Central memory CD4-positive, alpha-beta T cell (primary cell): ENCODE results near the gene FILIP1L.

ENCODE experiments used
- DNase-seq: peaks from one replicate; pipeline ENCODE4 v3.0.0; 2022

The FILIP1L gene

DNA sequence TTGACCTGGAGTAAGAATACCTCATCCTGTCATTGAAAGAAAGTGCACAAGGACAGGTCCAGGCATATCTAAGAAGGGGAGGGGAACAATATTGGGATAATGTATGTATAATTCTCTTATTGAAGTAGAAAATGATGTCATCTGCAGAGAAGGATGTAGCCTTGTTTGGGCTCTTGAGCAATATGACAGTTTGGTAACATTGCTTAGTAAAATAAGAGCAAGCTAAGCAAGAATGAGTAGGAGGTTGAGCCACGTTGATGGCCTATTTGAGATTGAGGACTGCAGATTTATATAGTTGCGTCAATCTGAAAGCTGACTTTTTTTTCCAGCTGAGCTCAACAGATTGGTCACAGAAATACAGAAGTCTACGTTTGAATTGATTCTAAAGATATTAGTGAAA is 145.2 kb downstream of the FILIP1L start:
- DNase-seq, result no peak

DNA sequence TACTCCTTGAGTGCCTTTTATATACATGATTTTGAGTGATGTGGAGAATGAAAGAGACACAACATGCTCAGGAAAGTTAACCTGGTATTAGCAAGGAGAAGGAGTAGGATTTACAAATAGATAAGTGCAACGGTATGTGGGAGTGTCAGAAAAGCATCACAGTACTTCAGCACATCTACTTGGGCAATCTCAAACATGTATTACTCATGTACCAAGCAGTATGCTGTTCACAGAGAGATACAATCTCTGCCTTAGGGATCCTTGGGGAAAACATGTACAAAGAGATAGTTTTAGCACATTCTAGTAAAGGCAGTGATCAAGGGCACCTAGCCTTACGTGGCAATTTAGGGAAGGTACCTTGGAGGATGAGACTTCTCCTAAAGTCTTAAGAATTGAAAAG is 146.5 kb downstream of the FILIP1L start:
- DNase-seq, result no peak

DNA sequence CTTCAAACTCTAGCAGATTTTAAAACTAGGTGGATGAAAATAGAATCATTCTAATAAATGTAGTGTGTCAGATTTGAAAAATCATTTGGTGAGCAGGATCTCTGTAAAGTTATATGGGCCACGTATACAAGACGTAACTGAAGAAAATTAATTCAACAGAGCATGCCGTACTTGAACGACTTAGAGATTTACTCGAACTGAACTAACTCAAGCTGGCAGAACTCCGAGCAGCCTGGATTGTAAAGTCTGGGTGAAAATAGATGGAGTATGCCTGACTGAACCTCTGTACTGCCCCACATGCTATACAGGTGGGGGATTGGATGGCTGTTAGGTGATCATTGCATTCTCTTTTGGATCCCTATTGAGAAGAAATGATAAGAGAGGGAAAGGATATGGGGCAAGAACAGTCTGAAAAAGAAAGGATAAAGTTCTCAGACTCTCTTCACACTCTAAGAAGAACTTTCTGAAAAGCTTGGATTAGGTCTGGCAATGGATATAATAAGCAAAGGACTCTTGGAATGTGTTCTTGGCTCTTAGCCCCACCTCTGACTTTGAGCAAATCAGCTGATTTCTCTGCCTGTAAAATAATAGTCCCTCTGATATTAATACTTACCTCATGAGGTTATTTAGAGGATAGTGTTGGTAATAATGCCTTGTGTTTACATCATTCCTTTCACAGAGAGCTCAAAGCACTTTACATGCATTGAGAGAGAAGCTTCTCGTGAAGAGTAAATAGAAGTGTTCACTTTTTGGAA is 147.5 kb downstream of the FILIP1L start:
- DNase-seq, result no peak

DNA sequence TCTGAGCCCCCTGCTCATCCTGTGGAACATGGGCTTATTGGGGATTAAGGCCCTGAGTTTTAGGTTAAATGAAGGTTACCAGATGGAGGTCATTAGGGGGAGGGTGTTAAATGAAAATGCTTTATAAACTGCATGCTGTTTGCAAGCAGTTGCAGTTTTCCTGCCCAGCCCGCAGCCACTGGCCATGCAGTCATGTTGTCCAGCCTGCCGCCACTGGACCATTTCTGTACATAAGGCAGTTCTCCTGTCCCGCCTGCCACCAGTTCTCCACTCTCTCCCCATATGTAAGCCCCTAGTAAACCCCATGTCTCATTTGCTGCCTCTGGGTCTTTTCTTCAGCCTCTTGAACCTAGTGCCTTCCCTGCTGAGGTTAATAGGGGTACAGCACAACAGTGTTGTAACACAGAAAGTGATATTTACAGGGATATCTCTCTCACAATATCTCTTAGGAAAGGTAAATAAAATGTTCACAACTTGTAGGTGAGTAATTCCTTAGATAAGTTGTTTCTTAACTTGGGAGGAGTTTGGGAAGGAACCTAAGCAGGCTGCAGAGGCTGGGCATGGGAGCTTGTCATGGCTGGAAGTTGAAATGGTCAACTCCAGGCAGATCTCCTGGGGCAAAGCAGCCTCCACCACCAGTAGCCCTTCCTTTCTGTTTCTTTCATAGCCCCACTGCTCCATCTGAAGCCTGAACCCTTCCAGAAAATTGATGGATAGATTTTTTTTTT is 148.5 kb downstream of the FILIP1L start:
- DNase-seq, result no peak

DNA sequence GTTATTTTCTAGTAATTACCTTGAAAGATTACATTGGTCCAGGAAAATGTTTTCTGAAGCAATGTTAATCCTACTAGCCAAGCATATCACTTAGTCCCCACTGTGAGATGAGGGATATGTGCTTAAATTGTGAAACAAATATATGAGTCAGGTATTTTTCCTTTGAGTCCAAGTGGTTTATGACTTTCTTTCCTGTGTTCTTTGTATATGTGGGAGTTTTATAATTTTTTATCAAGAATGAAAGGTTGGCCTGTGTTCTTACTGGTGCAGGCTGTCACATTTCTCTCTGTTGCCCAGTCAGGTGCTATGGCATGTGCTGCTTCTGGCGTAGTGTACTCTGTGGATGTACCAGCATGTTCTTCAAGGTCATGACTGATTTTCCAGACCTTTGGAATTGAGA is 149.2 kb downstream of the FILIP1L start:
- DNase-seq, result no peak

DNA sequence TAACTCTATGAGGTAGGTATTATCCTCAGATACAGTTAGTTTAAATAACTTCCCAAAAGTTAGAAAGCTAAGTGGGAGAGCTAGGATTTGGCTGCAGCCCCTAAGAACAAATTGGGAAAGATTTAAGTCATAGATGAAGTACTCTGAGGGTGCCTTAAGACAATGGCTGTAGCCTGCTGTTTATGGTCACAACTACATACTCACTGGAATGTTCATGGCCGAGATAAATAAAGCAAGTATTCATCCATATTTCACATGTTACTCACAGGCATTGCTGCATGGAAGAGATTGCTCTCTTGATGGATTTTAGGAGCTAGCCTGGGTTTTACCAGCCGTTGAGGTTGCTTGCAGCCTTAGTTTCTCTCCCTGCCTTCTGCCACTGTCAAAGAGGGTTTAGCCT is 151.6 kb downstream of the FILIP1L start:
- DNase-seq, result no peak

DNA sequence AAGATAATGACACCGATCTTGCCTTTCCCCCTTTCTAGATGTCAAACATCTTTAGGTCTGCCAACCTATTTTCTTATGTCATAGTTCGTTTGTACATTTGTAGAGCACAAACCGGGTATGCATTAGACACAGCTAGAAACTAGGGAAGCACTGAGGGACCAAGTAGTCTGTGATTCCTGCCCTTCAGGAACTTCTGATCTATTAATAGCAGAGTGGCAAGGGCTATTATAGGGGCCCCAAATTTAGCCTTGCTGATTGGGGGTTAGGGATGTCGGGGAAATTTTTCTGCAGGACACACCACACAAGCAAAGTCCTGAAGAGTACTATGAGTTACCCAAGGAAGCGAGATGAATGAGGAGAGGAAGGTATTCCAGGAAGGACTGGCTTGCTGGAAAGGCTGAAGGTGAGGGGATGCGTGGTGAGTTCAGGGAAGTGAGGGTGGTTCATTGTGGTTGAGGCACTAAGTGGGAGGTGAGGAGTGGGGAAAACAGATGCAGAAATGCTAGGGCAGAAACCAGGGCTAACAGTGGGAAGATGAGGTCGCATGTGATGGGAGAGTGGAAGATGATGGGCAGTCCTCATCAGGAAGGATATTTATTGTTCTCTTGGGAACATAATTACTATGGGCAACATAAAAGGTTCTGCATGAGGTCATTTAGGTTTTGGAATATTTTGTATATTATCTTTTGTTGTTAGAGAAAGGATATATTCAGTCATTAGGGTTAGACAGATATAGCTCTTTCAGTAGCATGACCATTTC is 152.4 kb downstream of the FILIP1L start:
- no peak for DNase-seq

DNA sequence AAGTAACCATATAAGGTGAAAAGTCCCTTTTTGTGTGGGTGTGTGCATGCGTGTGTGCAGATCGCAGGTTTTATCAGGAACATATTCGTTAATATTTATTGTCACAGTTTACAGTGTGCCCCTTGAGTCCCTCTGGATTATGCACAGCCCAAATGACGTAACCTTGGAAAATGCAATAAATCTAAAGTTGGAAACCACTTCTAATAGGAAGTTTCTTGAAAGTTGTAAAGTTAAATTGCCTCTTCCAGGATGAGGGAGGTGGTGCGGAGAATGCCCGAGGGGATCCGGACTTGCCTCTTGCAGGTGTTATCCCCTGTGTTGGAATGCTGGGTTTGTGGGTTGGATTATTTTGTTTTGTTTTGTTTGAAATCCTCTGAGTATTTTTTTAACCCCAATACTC is 153.4 kb downstream of the FILIP1L start:
- DNase-seq, result no peak

DNA sequence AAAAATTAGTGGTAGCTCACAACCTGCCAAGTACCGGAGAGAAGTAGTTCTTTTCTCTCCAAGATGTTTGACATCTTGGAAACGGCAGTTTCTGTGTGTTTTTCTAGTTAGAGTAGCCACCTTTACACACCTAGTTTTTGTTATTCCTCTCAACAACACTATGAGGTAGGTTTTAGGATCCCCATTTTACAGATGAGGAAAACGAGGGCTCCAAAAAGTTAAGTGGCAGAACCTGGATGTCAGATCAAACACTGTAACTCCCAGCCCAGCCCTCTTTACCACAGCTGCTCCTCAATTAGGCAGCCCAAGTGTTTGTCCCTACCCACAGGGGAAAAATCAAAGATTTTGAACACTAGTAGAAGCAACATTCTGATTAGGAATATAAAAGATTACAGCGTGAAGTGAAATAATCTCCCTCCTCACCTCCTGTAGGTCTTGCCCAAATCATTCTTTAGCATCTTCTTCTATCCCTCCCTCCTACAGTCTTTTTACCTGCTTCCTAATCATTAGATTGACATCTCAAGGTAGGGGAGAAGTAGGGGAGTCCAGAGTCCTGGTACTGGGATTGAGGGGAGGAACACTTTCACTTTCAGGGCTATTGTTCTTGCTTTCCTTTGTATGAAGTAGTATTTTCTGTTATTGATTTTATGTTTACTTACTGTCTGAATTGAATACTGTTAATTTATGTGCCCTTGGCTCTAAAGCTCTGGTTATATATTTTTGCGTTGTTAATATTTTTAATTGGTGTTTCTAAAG is 154.0 kb downstream of the FILIP1L start:
- no peak for DNase-seq

DNA sequence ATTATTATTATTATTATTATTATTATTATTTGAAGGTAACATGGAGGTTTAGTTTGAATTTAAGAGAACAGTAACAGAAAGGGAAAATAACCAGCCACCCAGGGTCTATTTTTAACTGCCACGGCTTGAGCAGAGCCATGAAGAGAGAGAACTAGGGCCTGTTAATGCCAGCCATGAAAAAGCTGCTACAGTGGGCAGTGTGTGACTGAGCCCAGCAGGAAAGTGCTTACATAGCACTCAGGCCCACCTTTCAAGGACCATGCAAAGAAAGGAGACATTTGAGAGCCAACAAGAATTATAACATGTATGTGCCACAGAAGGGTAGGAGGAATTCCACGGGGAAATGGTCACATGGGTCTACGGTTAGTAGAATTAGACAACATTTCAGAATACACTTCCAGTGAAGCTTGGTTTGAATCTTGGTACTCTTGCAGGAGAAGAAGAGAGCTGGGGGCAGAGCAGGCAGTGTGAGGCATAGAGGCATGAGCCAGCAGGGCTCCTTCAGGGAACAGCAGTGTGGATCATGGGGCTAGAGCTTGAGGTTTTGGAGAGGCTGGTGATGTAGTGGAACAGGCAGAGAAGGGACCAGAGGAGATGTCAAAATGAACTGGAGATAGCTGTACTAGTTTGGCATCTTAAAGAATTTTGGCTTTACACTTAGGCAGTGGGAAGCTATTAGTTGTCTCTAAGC is 155.9 kb downstream of the FILIP1L start:
- DNase-seq, result no peak

DNA sequence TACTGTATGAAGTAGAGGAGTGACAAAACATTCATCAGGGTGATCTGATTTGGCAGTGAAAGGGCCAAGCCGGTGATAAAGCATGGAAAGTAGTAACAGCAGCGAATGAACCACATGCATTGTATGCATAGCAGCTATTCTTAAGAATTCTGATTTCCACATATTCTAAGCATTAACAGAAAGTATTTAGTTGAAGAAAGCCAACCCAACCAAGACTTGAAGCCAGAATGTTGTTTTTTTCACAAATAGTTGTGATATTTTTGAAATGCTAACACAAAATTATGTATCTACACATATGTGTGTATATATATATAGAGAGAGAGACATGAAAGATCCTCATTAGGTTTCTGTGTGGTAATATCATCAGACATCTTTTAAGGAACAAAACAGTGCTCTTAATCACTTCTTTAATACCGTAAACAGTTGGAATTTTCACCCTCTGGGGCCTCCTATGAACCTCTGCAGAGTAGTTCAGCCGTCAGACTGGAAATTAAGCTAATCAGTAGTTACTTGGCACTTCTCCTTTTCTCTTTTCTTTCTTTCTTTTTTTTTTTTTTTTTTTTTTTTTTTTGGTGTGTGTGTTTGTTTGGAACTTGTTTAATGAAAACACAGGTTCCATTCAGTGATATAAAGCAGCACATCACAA is 157.0 kb downstream of the FILIP1L start:
- no peak for DNase-seq

DNA sequence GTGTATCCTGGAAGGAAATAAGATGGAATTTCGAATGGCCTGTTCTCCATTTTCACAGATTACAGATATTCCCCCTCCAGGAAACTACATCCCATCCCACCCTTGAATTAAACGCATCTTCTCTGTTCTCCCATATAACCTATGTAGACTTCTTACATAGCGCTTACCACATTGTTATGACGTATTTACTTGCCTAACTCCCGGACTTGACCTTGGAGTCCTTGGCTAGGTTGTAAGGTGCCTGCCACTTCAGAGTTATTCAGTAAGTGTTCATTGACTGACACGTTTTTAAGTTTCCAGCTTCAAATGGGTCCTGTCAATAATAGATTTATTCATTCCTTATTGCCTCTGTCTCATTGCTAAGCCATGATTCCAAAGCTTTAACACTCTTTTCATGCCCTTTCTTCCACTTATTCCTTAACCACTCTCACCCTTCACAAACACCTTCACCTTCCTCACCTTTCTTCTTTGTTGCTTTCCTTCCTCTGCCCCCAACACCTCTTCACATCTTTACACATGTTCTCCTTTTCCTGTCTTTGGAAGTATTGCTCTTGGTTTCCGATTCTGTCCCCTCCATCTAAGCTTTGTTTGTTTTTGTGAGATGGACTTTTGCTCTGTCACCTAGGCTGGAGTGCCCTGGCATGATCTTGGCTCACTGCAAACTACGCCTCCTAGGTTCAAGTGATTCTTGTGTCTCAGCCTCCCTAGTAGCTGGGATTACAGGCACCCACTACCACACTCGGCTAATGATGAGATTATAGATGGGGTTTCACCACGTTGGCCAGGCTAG is 158.3 kb downstream of the FILIP1L start:
- no peak for DNase-seq

DNA sequence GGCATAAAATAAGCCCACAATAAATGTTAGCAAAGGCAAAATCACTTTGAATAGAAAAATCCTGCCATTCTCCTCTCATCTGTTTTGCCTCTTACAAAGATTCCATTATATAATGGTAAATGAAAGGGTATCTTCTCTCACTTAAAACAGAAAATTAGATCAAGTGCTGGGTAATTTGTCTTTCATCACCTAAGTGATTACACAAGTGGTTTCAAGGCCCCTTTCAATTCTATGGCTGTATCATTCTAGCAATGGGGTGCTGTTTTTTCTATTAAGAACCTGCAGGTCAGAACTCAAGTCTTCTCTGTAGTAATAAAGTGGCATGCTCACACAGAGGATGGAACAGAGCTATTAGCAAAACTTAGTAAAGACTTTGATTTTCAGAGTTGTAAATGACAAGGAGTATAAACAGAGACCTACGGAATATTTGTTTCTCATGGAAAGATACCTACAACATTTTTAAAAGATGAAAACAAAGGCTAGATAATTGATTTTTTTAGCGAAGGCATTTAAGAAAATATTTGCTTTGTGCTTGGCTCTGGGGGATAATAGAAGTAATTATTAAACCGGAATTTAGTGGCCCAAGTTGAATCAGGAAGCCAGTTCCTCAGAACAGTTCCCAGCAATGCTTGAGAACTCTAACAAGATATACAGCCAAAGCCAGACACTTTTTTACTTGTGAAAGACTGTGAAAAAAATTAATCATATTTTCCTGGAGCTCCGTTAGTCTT is 159.2 kb downstream of the FILIP1L start:
- no peak for DNase-seq

DNA sequence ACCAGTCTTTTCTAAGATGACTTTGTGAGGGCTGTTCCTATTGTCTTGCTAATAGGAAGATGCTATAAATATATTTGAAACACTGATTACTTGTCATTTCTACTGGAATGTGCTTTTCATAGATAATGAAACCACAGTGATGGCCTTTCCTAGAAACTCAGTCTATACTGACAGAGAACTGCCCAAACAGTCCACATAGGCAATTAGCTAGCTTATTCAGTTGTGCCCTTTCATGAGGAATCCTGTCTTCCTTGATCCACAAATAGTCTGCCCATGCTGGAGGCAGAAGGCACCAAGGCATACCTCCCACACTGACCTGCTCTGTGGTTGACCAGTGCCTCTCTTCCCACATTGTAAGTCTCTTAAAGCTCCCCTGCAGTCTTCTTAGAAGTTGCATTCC is 160.7 kb downstream of the FILIP1L start:
- no peak for DNase-seq

DNA sequence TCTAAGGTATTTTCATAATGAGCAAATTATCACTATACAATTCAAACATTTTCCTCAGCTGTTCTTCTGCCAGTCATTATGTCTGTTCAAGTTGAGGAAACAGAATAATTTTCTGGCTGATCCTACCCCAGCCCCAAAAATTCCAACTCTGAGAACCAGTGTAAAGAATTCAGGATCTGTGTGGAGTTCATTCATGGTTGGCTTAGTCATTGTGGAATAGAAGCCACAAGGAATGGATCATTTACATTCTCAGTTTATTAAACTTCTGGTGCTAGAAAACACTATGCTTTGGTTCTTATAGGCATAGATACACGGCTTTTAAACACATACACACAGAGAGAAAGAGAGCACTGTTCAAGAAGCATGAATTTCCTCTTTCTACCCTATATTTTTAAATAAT is 162.0 kb downstream of the FILIP1L start:
- no peak for DNase-seq

DNA sequence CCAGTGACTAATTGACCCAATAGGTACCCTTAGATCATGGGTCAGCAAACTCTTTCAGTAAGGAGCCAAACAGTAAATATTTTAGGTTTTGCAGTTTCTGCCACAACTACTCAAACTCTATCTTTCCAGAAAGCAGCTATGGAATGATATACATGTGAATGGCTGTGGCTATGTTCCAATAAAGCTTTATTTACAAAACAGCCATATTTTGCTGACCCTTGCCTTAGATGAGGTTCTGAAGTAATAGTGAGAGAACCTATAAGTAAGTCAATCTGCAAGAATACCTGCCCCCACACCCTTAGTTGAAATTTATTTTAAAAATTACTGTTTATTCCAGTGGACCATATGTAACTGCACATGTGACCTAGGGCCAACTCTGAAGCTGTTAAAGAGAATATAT is 162.6 kb downstream of the FILIP1L start:
- DNase-seq, result no peak

DNA sequence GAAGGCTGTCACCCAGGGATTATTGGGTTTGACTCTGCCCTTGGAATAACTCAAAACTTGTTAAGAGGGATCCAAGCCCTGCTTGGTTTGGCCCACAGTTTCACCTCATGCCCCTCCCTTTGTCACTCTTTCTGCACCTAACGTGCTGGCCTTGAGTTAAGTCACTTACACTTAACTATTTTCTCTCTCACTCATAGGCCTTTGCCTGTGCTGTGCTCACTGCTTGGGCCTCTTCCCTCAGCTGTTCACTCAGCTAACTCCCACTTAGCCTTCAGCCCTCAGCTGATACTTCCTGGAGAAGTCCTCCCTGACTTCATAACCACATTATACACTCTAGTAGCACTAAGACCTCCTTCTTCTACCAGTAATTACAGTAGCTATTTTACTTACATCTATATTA is 163.4 kb downstream of the FILIP1L start:
- no peak for DNase-seq

DNA sequence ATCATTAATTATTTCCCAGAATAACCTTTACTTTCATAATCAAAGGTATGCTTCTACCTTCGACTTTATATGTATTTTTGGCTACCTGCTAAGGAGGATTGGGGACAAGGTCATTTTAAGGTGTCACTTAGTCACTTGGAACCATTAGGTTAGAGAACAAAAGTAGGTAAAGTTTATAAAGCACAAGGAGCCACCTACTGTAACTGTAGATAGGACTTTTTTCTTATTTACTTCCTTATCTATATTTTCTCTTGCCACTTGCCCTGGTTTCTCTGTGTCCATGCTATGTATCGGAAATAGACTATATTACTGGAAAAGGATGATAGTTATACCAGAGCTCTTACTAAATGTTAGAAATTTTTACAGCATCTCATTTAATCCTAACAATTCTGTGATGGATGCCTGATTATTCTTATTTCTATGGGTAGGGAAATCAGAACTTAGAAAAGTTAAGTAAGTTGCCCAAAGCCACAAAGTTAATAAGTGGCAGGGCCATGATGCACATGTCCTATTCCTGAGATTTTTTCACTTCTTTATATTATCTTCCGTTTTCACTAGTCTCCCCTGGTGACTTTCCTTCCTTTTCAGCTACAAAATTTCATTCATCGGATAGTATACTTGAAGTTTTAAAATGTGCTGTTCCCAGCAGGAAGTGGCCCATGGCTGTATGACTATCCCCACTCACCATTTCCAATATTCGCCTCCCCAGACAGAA is 164.2 kb downstream of the FILIP1L start:
- DNase-seq, result no peak

DNA sequence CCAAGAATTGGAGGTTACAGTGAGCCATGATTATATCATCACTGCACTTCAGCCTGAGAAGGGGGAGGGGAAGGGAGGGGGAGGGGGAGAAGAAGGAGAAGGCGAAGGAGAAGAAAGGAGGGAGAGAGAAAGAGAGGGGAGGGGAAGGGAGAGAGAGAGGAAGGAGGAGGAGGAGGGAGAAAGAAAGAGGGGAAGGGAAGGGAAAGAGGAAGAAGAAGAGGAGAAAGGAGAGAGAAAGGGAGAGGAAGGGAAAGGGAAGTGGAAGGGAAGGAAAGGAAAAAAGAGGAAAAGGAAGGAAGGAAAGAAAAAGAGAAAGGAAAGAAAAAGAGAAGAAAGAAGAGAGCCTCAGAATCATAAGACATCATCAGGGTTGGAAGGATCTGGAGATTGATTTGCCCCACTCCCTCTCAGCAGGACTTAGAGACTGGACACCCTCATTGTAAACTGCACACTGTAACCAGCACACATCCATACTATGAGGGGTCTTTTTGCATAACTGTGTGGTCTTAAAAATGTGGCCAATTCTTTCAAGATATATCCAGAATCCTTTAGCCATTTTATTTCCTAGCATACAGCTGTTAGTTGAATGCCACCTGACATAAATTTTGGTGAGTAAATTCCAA is 165.7 kb downstream of the FILIP1L start:
- no peak for DNase-seq
